Measurements from ENCODE around the gene SLC43A2. TPM values are rescaled to one million over a fixed set of nuclear protein-coding genes. Genes with fewer than 3 reads are reported as not detected.

The SLC43A2 gene
- total and polyA plus RNA-seq, 7 donors = 2.4 to 16.5 (median 7.2) TPM

GRCh38 chr17:1649844-1650501 is 21.3 kb upstream of the SLC43A2 start, which contains the start of gene RILP:
TSS of gene RILP (minus strand) at chr17:1649866. CDS start at chr17:1649804, 62 bp downstream.
- TF ChIP-seq CTCF (IDR thresholded peaks at IDR 0.05) = no peak
- TF ChIP-seq EP300 (IDR thresholded peaks at IDR 0.05) = no peak
- TF ChIP-seq POLR2AphosphoS5 (IDR thresholded peaks at IDR 0.05) = peak in 3 of 4 donors; percentile 47 to 71 (median 60)
- peak in 1 of 2 donors; percentile 29 for TF ChIP-seq POLR2A (IDR thresholded peaks at IDR 0.05)
- Histone ChIP-seq H3K4me3 (peak within 1 kb of the TSS; percentile 58 to 89 (median 84)), H3K36me3 (peaks cover 45 to 49% (median 47%) of the 10 kb centered on the region in 4 donors), H3K4me1 (peaks cover 0 to 44% (median 39%) of the 10 kb centered on the region in 4 donors), H3K9me3 (no peaks in the 10 kb centered on the region), H3K27ac (peak within 1 kb of the TSS; percentile 100), H3K27me3 (no peaks in the 10 kb centered on the region)
- WGBS, 2 donors = 11 to 26% methylated on average over 23 of the region's 23 CpGs
- intact Hi-C loops (cut with DNase I) = loop anchor here (1.0 to 5.0 kb wide), 4 partner anchors 34 to 383 kb away; partner anchors contain the start of gene PRPF8
- peak; percentile 91 for DNase-seq

GRCh38 chr17:1648963-1649843 is 20.6 kb upstream of the SLC43A2 start:
- WGBS, 2 donors = 0 to 1% methylated on average over 100 of the region's 100 CpGs
- Histone ChIP-seq H3K27ac (peak overlapping the region; percentile 100), H3K27me3 (no peaks in the 10 kb centered on the region), H3K9me3 (no peaks in the 10 kb centered on the region), H3K36me3 (peaks cover 37 to 41% (median 39%) of the 10 kb centered on the region in 4 donors), H3K4me3 (peak overlapping the region; percentile 58 to 89 (median 84)), H3K4me1 (peaks cover 0 to 46% (median 40%) of the 10 kb centered on the region in 4 donors)
- TF ChIP-seq EP300 (IDR thresholded peaks at IDR 0.05) (no peak), POLR2AphosphoS5 (IDR thresholded peaks at IDR 0.05) (peak; percentile 67 to 90 (median 80)), POLR2A (IDR thresholded peaks at IDR 0.05) (peak in 1 of 2 donors; percentile 45), CTCF (IDR thresholded peaks at IDR 0.05) (peak in 2 of 4 experiments; percentile 46 to 94)
- DNase-seq = peak; percentile 97
- intact Hi-C loops (cut with DNase I) = loop anchor here (1.0 to 5.0 kb wide), 5 partner anchors 35 to 382 kb away; partner anchors contain the start of gene PRPF8

- intact Hi-C loops (cut with DNase I) = loop anchor here (1.0 to 5.0 kb wide), 4 partner anchors 66 to 381 kb away; no protein-coding TSS in a partner anchor
- H3K4me1 ChIP-seq = peaks cover 0 to 54% (median 49%) of the 10 kb centered on the region in 4 donors
- TF ChIP-seq CTCF (IDR thresholded peaks at IDR 0.05) = peak in 2 of 4 experiments; percentile 51 to 77
- no peak for TF ChIP-seq EP300 (IDR thresholded peaks at IDR 0.05)
- TF ChIP-seq POLR2AphosphoS5 (IDR thresholded peaks at IDR 0.05) = peak in 3 of 4 donors; percentile 12 to 55 (median 44)
- no peak for TF ChIP-seq POLR2A (IDR thresholded peaks at IDR 0.05)
- peaks cover 29 to 33% (median 31%) of the 10 kb centered on the region in 4 donors for H3K36me3 ChIP-seq
- H3K9me3 ChIP-seq = no peaks in the 10 kb centered on the region
- 16 to 20% methylated on average over 54 of the region's 54 CpGs for WGBS, 2 donors
- H3K27me3 ChIP-seq = no peaks in the 10 kb centered on the region
- H3K4me3 ChIP-seq = peak overlapping the region; percentile 17 to 89 (median 84)
- peak; percentile 85 for DNase-seq
- peak overlapping the region; percentile 100 for H3K27ac ChIP-seq
These were observed 19.7 kb upstream of the SLC43A2 start for GRCh38 chr17:1648173-1648962.

GRCh38 chr17:1647802-1648171 is 19.2 kb upstream of the SLC43A2 start:
- Histone ChIP-seq H3K9me3 (no peaks in the 10 kb centered on the region), H3K27me3 (peaks cover 0 to 1% (median 0%) of the 10 kb centered on the region in 3 donors), H3K4me3 (peak overlapping the region in 1 of 4 donors; percentile 81), H3K36me3 (peaks cover 23 to 27% (median 25%) of the 10 kb centered on the region in 4 donors), H3K4me1 (peaks cover 0 to 56% (median 51%) of the 10 kb centered on the region in 4 donors), H3K27ac (peak overlapping the region; percentile 100)
- no peak for DNase-seq
- TF ChIP-seq CTCF (IDR thresholded peaks at IDR 0.05) (no peak), POLR2AphosphoS5 (IDR thresholded peaks at IDR 0.05) (no peak)
- WGBS, 2 donors = 80 to 82% methylated on average over 11 of the region's 11 CpGs
- intact Hi-C loops (cut with DNase I) = loop anchor here (1.0 to 5.0 kb wide), 4 partner anchors 67 to 380 kb away; no protein-coding TSS in a partner anchor

Data from sigmoid colon (tissue), 7 donors.